K562 (cell line): ENCODE data around the gene PSMC3IP. TPM values are rescaled to one million over a fixed set of nuclear protein-coding genes. Genes with fewer than 3 reads are reported as not detected.

ENCODE experiments used
- ATF1 ChIP-seq, 2 experiments: fragments of 450-650 bp in 1 of 2; IDR thresholded peaks; 2 replicates each; pipeline ENCODE4 v1.6.1; 2016; ENCODE audit warnings: missing compliant biosample characterization in 1 of 2, missing genetic modification characterization in 1 of 2
- BRD9 ChIP-seq: fragments of 450-650 bp; IDR thresholded peaks from 2 replicates; pipeline ENCODE4 v1.6.1; 2018; ENCODE audit warnings: low read depth; ENCODE audit not compliant: partially characterized antibody
- C11orf30 ChIP-seq: fragments of 450-650 bp; IDR thresholded peaks from 2 replicates; pipeline ENCODE4 v1.6.1; 2016; ENCODE audit warnings: low read depth, mild to moderate bottlenecking
- CCNT2 ChIP-seq: IDR thresholded peaks from 2 replicates; pipeline ENCODE4 v1.6.1; 2011; ENCODE audit warnings: borderline replicate concordance, low read depth, mild to moderate bottlenecking, moderate library complexity, mixed read lengths, low read length; ENCODE audit not compliant: insufficient read length; ENCODE audit errors: extremely low read depth
- CREB1 ChIP-seq, 2 experiments: sonication (generic) in 1 of 2; formaldehyde crosslinking in 1 of 2; IDR thresholded peaks; 2 replicates each; pipeline versions ENCODE4 v1.6.1 to v1.8.0; 2012 to 2022; ENCODE audit warnings: inconsistent platforms in 1 of 2, mild to moderate bottlenecking in 1 of 2, missing genetic modification reagents in 1 of 2, moderate library complexity in 1 of 2
- EHMT2 ChIP-seq: fragments of 450-650 bp; IDR thresholded peaks from 2 replicates; pipeline ENCODE4 v1.6.1; 2018; ENCODE audit warnings: antibody characterized with exemption
- ESRRA ChIP-seq: fragments of 450-650 bp; IDR thresholded peaks from 2 replicates; pipeline ENCODE4 v1.6.1; 2014; ENCODE audit warnings: low read depth, mild to moderate bottlenecking, moderate library complexity, borderline replicate concordance
- KAT7 ChIP-seq: sonication (generic); formaldehyde crosslinking; IDR thresholded peaks from 2 replicates; pipeline ENCODE4 v1.8.0; 2022; ENCODE audit warnings: missing genetic modification reagents, mild to moderate bottlenecking, borderline replicate concordance
- L3MBTL2 ChIP-seq: fragments of 450-650 bp; IDR thresholded peaks from 2 replicates; pipeline ENCODE4 v1.6.1; 2016; ENCODE audit warnings: mild to moderate bottlenecking, moderate library complexity
- MYC ChIP-seq, 2 experiments: fragments of 250-450 bp in 1 of 2; sonication (Bioruptor Pico) in 1 of 2; IDR thresholded peaks; 2 replicates each; pipeline versions ENCODE4 v1.5.1 to v1.6.1; 2012 to 2021; ENCODE audit warnings: low read depth in 2 of 2, borderline replicate concordance in 1 of 2, improper control_type of control experiment in 1 of 2, low read length in 1 of 2, mild to moderate bottlenecking in 1 of 2, moderate library complexity in 1 of 2
- POLR2AphosphoS2 ChIP-seq: IDR thresholded peaks from 2 replicates; pipeline ENCODE4 v1.6.1; 2012; ENCODE audit warnings: low read length, improper control_type of control experiment
- RBFOX2 ChIP-seq: fragments of 200-400 bp; formaldehyde crosslinking; IDR thresholded peaks from 2 replicates; pipeline ENCODE4 v1.6.1; 2017; ENCODE audit warnings: low read depth, mild to moderate bottlenecking, low read length, moderate library complexity
- SMAD1 ChIP-seq: fragments of 150-350 bp; IDR thresholded peaks from 2 replicates; pipeline ENCODE4 v1.6.1; 2014; ENCODE audit warnings: low read length, low read depth; ENCODE audit not compliant: partially characterized antibody
- SMAD3 ChIP-seq: fragments of 450-650 bp; formaldehyde crosslinking; conservative IDR thresholded peaks from 2 replicates; pipeline ENCODE4 v1.4.0; 2020; ENCODE audit warnings: mild to moderate bottlenecking
- SPI1 ChIP-seq: IDR thresholded peaks from 2 replicates; pipeline ENCODE4 v1.6.1; 2011; ENCODE audit warnings: low read depth, low read length, control low read depth, borderline replicate concordance
- TAF7 ChIP-seq: fragments of 450-650 bp; IDR thresholded peaks from 2 replicates; pipeline ENCODE4 v1.6.1; 2016; ENCODE audit warnings: missing genetic modification characterization, missing compliant biosample characterization
- TEAD1 ChIP-seq, 2 experiments: fragments of 450-650 bp in 1 of 2; sonication (generic) in 1 of 2; formaldehyde crosslinking; IDR thresholded peaks; 2 replicates each; pipeline versions ENCODE4 v1.4.0 to v1.8.0; 2020 to 2022; ENCODE audit warnings: mild to moderate bottlenecking in 2 of 2, missing genetic modification reagents in 1 of 2
- ZBTB1 ChIP-seq: sonication (generic); formaldehyde crosslinking; IDR thresholded peaks from 2 replicates; pipeline ENCODE4 v1.8.1; 2023; ENCODE audit warnings: missing genetic modification reagents, low read depth, mild to moderate bottlenecking, borderline replicate concordance
- ZNF778 ChIP-seq: fragments of 450-650 bp; formaldehyde crosslinking; IDR thresholded peaks from 2 replicates; pipeline ENCODE4 v1.4.0; 2020; ENCODE audit warnings: mild to moderate bottlenecking, moderate library complexity
- ZNF79 ChIP-seq: fragments of 250-450 bp; sonication (Bioruptor Pico); IDR thresholded peaks from 2 replicates; pipeline ENCODE4 v1.4.0; 2020; ENCODE audit warnings: low read depth, mild to moderate bottlenecking, moderate library complexity
- polyA plus RNA-seq, 8 experiments: library from polyadenylated mRNA; depleted of rRNA in 4 of 8; stranded (reverse) in 5 of 8; unstranded in 3 of 8; fragments of >200 nt; fragmentation: Nextera tagmentation in 2 of 8; fragmentation: Illumina TruSeq in 1 of 8; extraction: Ambion mirVana in 2 of 8; extraction: Trizol in 1 of 8; gene quantifications; 2 replicates each; pipeline versions ENCODE4 v1.2.1 to v1.2.3, GENCODE V29; 2011 to 2014; ENCODE audit warnings: inconsistent platforms in 1 of 8, missing spikeins in 1 of 8
- total RNA-seq, 7 experiments: library from RNA; depleted of rRNA in 6 of 7; stranded (reverse); fragments of >200 nt in 6 of 7; fragmentation: Illumina TruSeq in 2 of 7; extraction: Trizol in 2 of 7; gene quantifications; 2 replicates each; pipeline versions ENCODE4 v1.2.1 to v1.2.3, GENCODE V29; 2011 to 2021; ENCODE audit warnings: low replicate concordance in 1 of 7
- TF ChIP-seq, protein P1 (sequence below): fragments of 250-450 bp; sonication (Bioruptor Pico); IDR thresholded peaks from 2 replicates; pipeline ENCODE4 v1.5.0; 2021
- TF ChIP-seq, protein P2 (sequence below): fragments of 250-450 bp; sonication (Bioruptor Pico); IDR thresholded peaks from 2 replicates; pipeline ENCODE4 v1.8.0; 2022; ENCODE audit warnings: moderate library complexity, mild to moderate bottlenecking, inconsistent platforms
- TF ChIP-seq, protein P3 (sequence below), 2 experiments: IDR thresholded peaks in 1 of 2; conservative IDR thresholded peaks in 1 of 2; 2 replicates each; pipeline ENCODE4 v1.6.1; 2016; ENCODE audit warnings: low read depth in 2 of 2, mild to moderate bottlenecking in 1 of 2, missing compliant biosample characterization in 1 of 2, missing genetic modification characterization in 1 of 2, moderate library complexity in 1 of 2

The PSMC3IP gene
- total and polyA plus RNA-seq, 9 of the 15 experiments (the other 6 are each of a cell fraction or from before 2014, with no cell fraction given): 13.8 to 65.6 (median 32.8) TPM

DNA sequence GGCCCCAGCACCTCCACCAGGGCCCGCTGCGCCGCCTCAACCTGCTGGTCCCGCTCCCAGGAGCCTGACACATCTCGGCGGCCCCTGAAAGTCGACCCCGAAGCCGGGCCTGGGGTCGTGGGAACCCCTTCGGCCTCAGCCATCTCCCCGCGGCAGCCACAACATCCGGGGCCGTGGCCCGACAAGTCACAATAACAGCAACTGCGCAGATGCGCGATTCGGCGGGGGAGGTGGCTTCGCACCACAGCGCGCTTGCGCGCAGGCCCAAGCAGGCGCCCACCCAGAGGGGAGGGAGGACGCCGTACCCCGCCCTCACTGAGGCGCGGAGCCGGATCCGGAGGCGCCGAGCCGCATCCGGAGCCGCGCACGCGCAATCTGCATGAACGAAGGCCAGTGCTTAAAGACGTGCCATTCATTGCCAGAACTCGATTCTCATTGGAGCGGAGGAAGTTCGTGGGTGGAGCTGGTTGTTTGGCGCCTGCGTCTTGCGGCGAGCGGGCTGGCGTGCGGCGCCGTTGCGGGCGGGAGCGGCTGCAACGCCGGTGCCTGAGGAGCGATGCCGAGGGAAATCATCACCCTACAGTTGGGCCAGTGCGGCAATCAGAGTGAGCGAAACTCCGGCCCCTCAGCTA is 31.8 kb upstream of the PSMC3IP start, which contains the start of the genes RETREG3 and TUBG1 (continued):
- peak; percentile 79; the same call in 1 of the 2 replicates for TF ChIP-seq KAT7 (CRISPR knock-in tag)
- TF ChIP-seq SMAD1: no peak
- TF ChIP-seq ATF1 (CRISPR knock-in tag; IDR thresholded peaks at IDR 0.05): no peak
- TF ChIP-seq ATF1 (tag; IDR thresholded peaks at IDR 0.05): peak; percentile 50; the same call in 1 of the 2 replicates
- no peak for TF ChIP-seq ZNF79 (CRISPR knock-in tag)
- no peak for TF ChIP-seq TEAD1 (CRISPR knock-in tag; IDR thresholded peaks at IDR 0.05)
- TF ChIP-seq ESRRA: peak; percentile 31
- TF ChIP-seq POLR2AphosphoS2: peak; percentile 46; the same call in 1 of the 2 replicates
- TF ChIP-seq RBFOX2: peak; percentile 95
- TF ChIP-seq C11orf30: peak; percentile 45
- TF ChIP-seq, protein P1, sequence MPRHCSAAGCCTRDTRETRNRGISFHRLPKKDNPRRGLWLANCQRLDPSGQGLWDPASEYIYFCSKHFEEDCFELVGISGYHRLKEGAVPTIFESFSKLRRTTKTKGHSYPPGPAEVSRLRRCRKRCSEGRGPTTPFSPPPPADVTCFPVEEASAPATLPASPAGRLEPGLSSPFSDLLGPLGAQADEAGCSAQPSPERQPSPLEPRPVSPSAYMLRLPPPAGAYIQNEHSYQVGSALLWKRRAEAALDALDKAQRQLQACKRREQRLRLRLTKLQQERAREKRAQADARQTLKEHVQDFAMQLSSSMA: no peak
- peak; percentile 97 for TF ChIP-seq ZBTB1
- TF ChIP-seq TAF7 (tag): peak; percentile 71
- peak; percentile 38; the same call in 1 of the 2 replicates for TF ChIP-seq SPI1
- peak; percentile 45; the same call in 1 of the 2 replicates for TF ChIP-seq MYC (IDR thresholded peaks at IDR 0.05; ENCODE audit: low read depth, low read length)
- TF ChIP-seq MYC (CRISPR knock-in tag; IDR thresholded peaks at IDR 0.05; ENCODE audit: borderline replicate concordance, low read depth): no peak
- no peak for TF ChIP-seq ZNF778 (CRISPR knock-in tag)
- TF ChIP-seq CREB1 (IDR thresholded peaks at IDR 0.05): no peak
- peak; percentile 57 for TF ChIP-seq CREB1 (CRISPR knock-in tag; IDR thresholded peaks at IDR 0.05)
- TF ChIP-seq BRD9: no peak
- TF ChIP-seq, protein P2, sequence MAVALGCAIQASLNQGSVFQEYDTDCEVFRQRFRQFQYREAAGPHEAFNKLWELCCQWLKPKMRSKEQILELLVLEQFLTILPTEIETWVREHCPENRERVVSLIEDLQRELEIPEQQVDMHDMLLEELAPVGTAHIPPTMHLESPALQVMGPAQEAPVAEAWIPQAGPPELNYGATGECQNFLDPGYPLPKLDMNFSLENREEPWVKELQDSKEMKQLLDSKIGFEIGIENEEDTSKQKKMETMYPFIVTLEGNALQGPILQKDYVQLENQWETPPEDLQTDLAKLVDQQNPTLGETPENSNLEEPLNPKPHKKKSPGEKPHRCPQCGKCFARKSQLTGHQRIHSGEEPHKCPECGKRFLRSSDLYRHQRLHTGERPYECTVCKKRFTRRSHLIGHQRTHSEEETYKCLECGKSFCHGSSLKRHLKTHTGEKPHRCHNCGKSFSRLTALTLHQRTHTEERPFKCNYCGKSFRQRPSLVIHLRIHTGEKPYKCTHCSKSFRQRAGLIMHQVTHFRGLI (CRISPR knock-in tag): no peak
- no peak for TF ChIP-seq EHMT2
- TF ChIP-seq SMAD3 (CRISPR knock-in tag): no peak
- TF ChIP-seq, protein P3, sequence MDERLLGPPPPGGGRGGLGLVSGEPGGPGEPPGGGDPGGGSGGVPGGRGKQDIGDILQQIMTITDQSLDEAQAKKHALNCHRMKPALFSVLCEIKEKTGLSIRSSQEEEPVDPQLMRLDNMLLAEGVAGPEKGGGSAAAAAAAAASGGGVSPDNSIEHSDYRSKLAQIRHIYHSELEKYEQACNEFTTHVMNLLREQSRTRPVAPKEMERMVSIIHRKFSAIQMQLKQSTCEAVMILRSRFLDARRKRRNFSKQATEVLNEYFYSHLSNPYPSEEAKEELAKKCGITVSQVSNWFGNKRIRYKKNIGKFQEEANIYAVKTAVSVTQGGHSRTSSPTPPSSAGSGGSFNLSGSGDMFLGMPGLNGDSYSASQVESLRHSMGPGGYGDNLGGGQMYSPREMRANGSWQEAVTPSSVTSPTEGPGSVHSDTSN (CRISPR knock-in tag; IDR thresholded peaks at IDR 0.05; ENCODE audit: low read depth): 0 out of 2 replicates have a peak, but pooled peaks have one; percentile 39
- TF ChIP-seq, protein P3 (tag; conservative IDR thresholded peaks at IDR 0.05; ENCODE audit: low read depth): no peak; the same call in 1 of the 2 replicates
- TF ChIP-seq L3MBTL2: peak; percentile 82
- peak; percentile 91 for TF ChIP-seq CCNT2
